Colonic mucosa (tissue), 4 donors: ENCODE data around the gene IQGAP2. TPM values are rescaled to one million over a fixed set of nuclear protein-coding genes. Genes with fewer than 3 reads are reported as not detected.

Experiments
- DNase-seq: peaks from one replicate; pipeline ENCODE4 v3.0.0-alpha.2; 2020
- H3K27ac ChIP-seq: fragments of 200-600 bp; one replicate; pipeline ENCODE4 v1.8.0; 2021
- H3K27me3 ChIP-seq: fragments of 200-600 bp; one replicate; pipeline ENCODE4 v1.8.0; 2021
- H3K36me3 ChIP-seq: fragments of 200-600 bp; one replicate; pipeline ENCODE4 v1.8.0; 2021
- H3K4me1 ChIP-seq: fragments of 200-600 bp; one replicate; pipeline ENCODE4 v1.8.0; 2021; ENCODE audit warnings: mild to moderate bottlenecking
- H3K4me3 ChIP-seq: fragments of 200-600 bp; one replicate; pipeline ENCODE4 v1.8.0; 2021
- H3K9ac ChIP-seq, 2 donors: one replicate each; pipeline ENCODE4 v1.7.0; 2013; ENCODE audit warnings: control low read depth in 2 of 2, low read depth in 2 of 2, low read length in 2 of 2
- H3K9me3 ChIP-seq: fragments of 200-600 bp; one replicate; pipeline ENCODE4 v1.8.0; 2021
- CTCF ChIP-seq: fragments of 200-600 bp; IDR thresholded peaks from one replicate; pipeline ENCODE4 v1.8.0; 2022; ENCODE audit warnings: antibody characterized with exemption, mild to moderate bottlenecking
- intact Hi-C: fragments of 100-400 bp; cut with DNase I; formaldehyde crosslinking; loops from one replicate; pipeline ENCODE4 v1.14.1; 2022
- total RNA-seq, 2 donors: library from RNA; stranded (reverse); fragmentation: NEBNext Ultra II Directional in 1 of 2; extraction: Animal tissue kit (Norgen Biotek cat#: 25700) in 1 of 2; gene quantifications; one replicate each; pipeline ENCODE4 v1.2.1, GENCODE V29; 2021
- donor health status: healthy.
- donor health status: DM: no; HTN: no; CAD: no.
- donor health status: DM: no; HTN: no; CAD: no.

The IQGAP2 gene
- total RNA-seq, 2 donors from 2014 or later = 62.2 to 75.6 TPM

- DNase-seq = no peak
- no peaks in the 10 kb centered on the region for H3K36me3 ChIP-seq
- H3K9me3 ChIP-seq = no peaks in the 10 kb centered on the region
- intact Hi-C loops = no loop called here
- H3K4me3 ChIP-seq = no peak overlapping the region
- H3K27me3 ChIP-seq = no peaks in the 10 kb centered on the region
- no peak overlapping the region for H3K27ac ChIP-seq
- no peaks in the 10 kb centered on the region for H3K4me1 ChIP-seq
- no peak for TF ChIP-seq CTCF
- H3K9ac ChIP-seq = no peak overlapping the region
Measured at GRCh38 chr5:76612942-76613341, 209.9 kb downstream of the IQGAP2 start.

- intact Hi-C loops = no loop called here
- Histone ChIP-seq H3K4me1 (no peaks in the 10 kb centered on the region), H3K36me3 (no peaks in the 10 kb centered on the region), H3K27me3 (no peaks in the 10 kb centered on the region), H3K27ac (no peak overlapping the region), H3K9me3 (no peaks in the 10 kb centered on the region), H3K4me3 (no peak overlapping the region), H3K9ac (no peak overlapping the region)
- no peak for DNase-seq
- no peak for TF ChIP-seq CTCF
Measured at GRCh38 chr5:76615759-76616158, 212.7 kb downstream of the IQGAP2 start.

- DNase-seq = no peak
- TF ChIP-seq CTCF = no peak
- H3K9ac ChIP-seq = no peak overlapping the region
- H3K9me3 ChIP-seq = no peaks in the 10 kb centered on the region
- no peaks in the 10 kb centered on the region for H3K4me1 ChIP-seq
- H3K27ac ChIP-seq = no peak overlapping the region
- H3K36me3 ChIP-seq = no peaks in the 10 kb centered on the region
- intact Hi-C loops = no loop called here
- H3K27me3 ChIP-seq = no peaks in the 10 kb centered on the region
- H3K4me3 ChIP-seq = no peak overlapping the region
Measured at GRCh38 chr5:76616206-76616605, 213.1 kb downstream of the IQGAP2 start.

- Histone ChIP-seq H3K4me3 (no peak overlapping the region), H3K9me3 (no peaks in the 10 kb centered on the region), H3K27me3 (no peaks in the 10 kb centered on the region), H3K4me1 (no peaks in the 10 kb centered on the region), H3K36me3 (no peaks in the 10 kb centered on the region), H3K9ac (no peak overlapping the region), H3K27ac (no peak overlapping the region)
- TF ChIP-seq CTCF = no peak
- no peak for DNase-seq
- intact Hi-C loops = no loop called here
Measured at GRCh38 chr5:76617229-76617628, 214.1 kb downstream of the IQGAP2 start.

GRCh38 chr5:76617675-76618074 lies 214.6 kb downstream of the IQGAP2 start:
- Histone ChIP-seq H3K27ac (no peak overlapping the region), H3K27me3 (no peaks in the 10 kb centered on the region), H3K4me3 (no peak overlapping the region), H3K9ac (no peak overlapping the region), H3K9me3 (no peaks in the 10 kb centered on the region), H3K36me3 (no peaks in the 10 kb centered on the region), H3K4me1 (no peaks in the 10 kb centered on the region)
- no peak for TF ChIP-seq CTCF
- no peak for DNase-seq
- intact Hi-C loops = no loop called here

GRCh38 chr5:76620166-76620565 lies 217.1 kb downstream of the IQGAP2 start:
- DNase-seq = no peak
- H3K9ac ChIP-seq = no peak overlapping the region

More at GRCh38 chr5:76620166-76620565, 217.1 kb downstream of the IQGAP2 start:
- H3K36me3 ChIP-seq = no peaks in the 10 kb centered on the region
- H3K27me3 ChIP-seq = no peaks in the 10 kb centered on the region
- TF ChIP-seq CTCF = no peak
- H3K27ac ChIP-seq = no peak overlapping the region
- no peaks in the 10 kb centered on the region for H3K9me3 ChIP-seq
- intact Hi-C loops = no loop called here
- no peak overlapping the region for H3K4me3 ChIP-seq
- no peaks in the 10 kb centered on the region for H3K4me1 ChIP-seq
